HEK293 (cell line): ENCODE data around the gene SLC25A24.

Experiments used
- CTCF ChIA-PET: fragments of 350-600 bp; formaldehyde crosslinking; extraction: SDS; loops from one replicate; lab custom pipeline; 2021; ENCODE audit warnings: antibody characterized with exemption; lab: Yijun Ruan, JAX
- POLR2A ChIA-PET: fragments of 300-600 bp; formaldehyde crosslinking; extraction: SDS; loops from one replicate; lab custom pipeline; 2020; ENCODE audit warnings: antibody characterized with exemption, inconsistent platforms; lab: Yijun Ruan, JAX
- H3K27ac ChIP-seq: fragments of 200-500 bp; sonication (Bioruptor generic); 2 replicates; pipeline ENCODE4 v1.5.1; 2014; ENCODE audit warnings: low read depth, low read length, control low read depth, inconsistent platforms; ENCODE audit errors: extremely low read depth
- H3K36me3 ChIP-seq, 2 experiments: fragments of 200-500 bp in 1 of 2; sonication (Bioruptor generic) in 1 of 2; 1 replicate in 1 of 2; 2 replicates in 1 of 2; pipeline ENCODE4 v1.5.1; 2014 to 2017; ENCODE audit warnings: inconsistent platforms in 2 of 2, low read length in 2 of 2; ENCODE audit not compliant: control insufficient read depth in 2 of 2, insufficient read depth in 1 of 2
- H3K4me1 ChIP-seq: fragments of 200-500 bp; sonication (Bioruptor generic); 2 replicates; pipeline ENCODE4 v1.5.1; 2014; ENCODE audit warnings: mild to moderate bottlenecking, low read length, inconsistent platforms; ENCODE audit not compliant: control insufficient read depth, insufficient read depth
- H3K4me3 ChIP-seq: 2 replicates; pipeline ENCODE4 v1.5.1; 2011; ENCODE audit warnings: low read depth, mild to moderate bottlenecking, control low read depth, low read length, moderate library complexity
- H3K9me3 ChIP-seq: fragments of 200-500 bp; sonication (Bioruptor generic); 2 replicates; pipeline ENCODE4 v1.5.1; 2014; ENCODE audit warnings: low read depth, low read length, inconsistent platforms; ENCODE audit not compliant: control insufficient read depth, insufficient read depth
- BCL11B ChIP-seq: fragments of 450-650 bp; formaldehyde crosslinking; IDR thresholded peaks from 2 replicates; pipeline ENCODE4 v1.5.1; 2016; ENCODE audit warnings: low read depth, missing biosample characterization, missing genetic modification characterization
- KLF10 ChIP-seq: fragments of 450-650 bp; IDR thresholded peaks from 2 replicates; pipeline ENCODE4 v1.5.1; 2018; ENCODE audit warnings: missing biosample characterization, mild to moderate bottlenecking, missing genetic modification characterization
- KLF8 ChIP-seq: fragments of 450-650 bp; formaldehyde crosslinking; IDR thresholded peaks from 2 replicates; pipeline ENCODE4 v1.5.1; 2016; ENCODE audit warnings: missing biosample characterization, missing genetic modification characterization
- PBX3 ChIP-seq: sonication (generic); formaldehyde crosslinking; IDR thresholded peaks from 2 replicates; pipeline ENCODE4 v1.8.1; 2022; ENCODE audit warnings: mild to moderate bottlenecking, moderate library complexity, missing genetic modification reagents
- SCRT2 ChIP-seq: fragments of 450-650 bp; formaldehyde crosslinking; IDR thresholded peaks from 2 replicates; pipeline ENCODE4 v1.5.1; 2016; ENCODE audit warnings: missing biosample characterization, missing genetic modification characterization
- ZBTB17 ChIP-seq: fragments of 450-650 bp; formaldehyde crosslinking; IDR thresholded peaks from 2 replicates; pipeline ENCODE4 v1.5.1; 2016; ENCODE audit warnings: missing biosample characterization, missing genetic modification characterization
- ZBTB8A ChIP-seq: fragments of 450-650 bp; formaldehyde crosslinking; IDR thresholded peaks from 2 replicates; pipeline ENCODE4 v1.5.1; 2016; ENCODE audit warnings: missing biosample characterization, missing genetic modification characterization
- ZFP3 ChIP-seq: fragments of 450-650 bp; formaldehyde crosslinking; IDR thresholded peaks from 2 replicates; pipeline ENCODE4 v1.5.1; 2016; ENCODE audit warnings: low read depth, missing biosample characterization, missing genetic modification characterization
- ZNF133 ChIP-seq: fragments of 450-650 bp; formaldehyde crosslinking; IDR thresholded peaks from 2 replicates; pipeline ENCODE4 v1.5.1; 2016; ENCODE audit warnings: missing biosample characterization, missing genetic modification characterization
- ZNF155 ChIP-seq: fragments of 450-650 bp; formaldehyde crosslinking; IDR thresholded peaks from 2 replicates; pipeline ENCODE4 v1.5.1; 2016; ENCODE audit warnings: missing biosample characterization, missing genetic modification characterization
- ZNF214 ChIP-seq: fragments of 450-650 bp; formaldehyde crosslinking; IDR thresholded peaks from 2 replicates; pipeline ENCODE4 v1.5.1; 2017; ENCODE audit warnings: missing biosample characterization, mild to moderate bottlenecking, missing genetic modification characterization, borderline replicate concordance
- ZNF335 ChIP-seq: fragments of 450-650 bp; formaldehyde crosslinking; conservative IDR thresholded peaks from 2 replicates; pipeline ENCODE4 v1.5.1; 2016; ENCODE audit warnings: missing biosample characterization, missing genetic modification characterization
- ZNF366 ChIP-seq: fragments of 450-650 bp; formaldehyde crosslinking; conservative IDR thresholded peaks from 2 replicates; pipeline ENCODE4 v1.5.1; 2016; ENCODE audit warnings: missing biosample characterization, missing genetic modification characterization
- ZNF548 ChIP-seq: fragments of 450-650 bp; formaldehyde crosslinking; IDR thresholded peaks from 2 replicates; pipeline ENCODE4 v1.5.1; 2016; ENCODE audit warnings: missing biosample characterization, missing genetic modification characterization
- ZNF561 ChIP-seq: fragments of 450-650 bp; IDR thresholded peaks from 2 replicates; pipeline ENCODE4 v1.5.1; 2018; ENCODE audit warnings: missing biosample characterization, missing genetic modification characterization, borderline replicate concordance
- ZNF621 ChIP-seq: fragments of 450-650 bp; formaldehyde crosslinking; IDR thresholded peaks from 2 replicates; pipeline ENCODE4 v1.5.1; 2017; ENCODE audit warnings: missing biosample characterization, missing genetic modification characterization
- ZNF670 ChIP-seq: fragments of 450-650 bp; formaldehyde crosslinking; IDR thresholded peaks from 2 replicates; pipeline ENCODE4 v1.5.1; 2016; ENCODE audit warnings: missing biosample characterization, missing genetic modification characterization, low read depth
- ZNF792 ChIP-seq: fragments of 450-650 bp; formaldehyde crosslinking; IDR thresholded peaks from 2 replicates; pipeline ENCODE4 v1.5.1; 2016; ENCODE audit warnings: missing biosample characterization, missing genetic modification characterization
- ZSCAN5A ChIP-seq: fragments of 450-650 bp; formaldehyde crosslinking; IDR thresholded peaks from 2 replicates; pipeline ENCODE4 v1.5.1; 2016; ENCODE audit warnings: missing biosample characterization, missing genetic modification characterization
- TF ChIP-seq, protein P1 (sequence below): fragments of 450-650 bp; formaldehyde crosslinking; conservative IDR thresholded peaks from 2 replicates; pipeline ENCODE4 v1.5.1; 2016; ENCODE audit warnings: low read depth, missing biosample characterization, missing genetic modification characterization
- TF ChIP-seq, protein P2 (sequence below): fragments of 450-650 bp; formaldehyde crosslinking; IDR thresholded peaks from 2 replicates; pipeline ENCODE4 v1.5.1; 2016; ENCODE audit warnings: missing biosample characterization, missing genetic modification characterization, low read depth
- TF ChIP-seq, protein P3 (sequence below): fragments of 450-650 bp; formaldehyde crosslinking; IDR thresholded peaks from 2 replicates; pipeline ENCODE4 v1.5.1; 2016; ENCODE audit warnings: missing biosample characterization, missing genetic modification characterization
- TF ChIP-seq, protein P4 (sequence below): fragments of 450-650 bp; formaldehyde crosslinking; IDR thresholded peaks from 2 replicates; pipeline ENCODE4 v1.5.1; 2016; ENCODE audit warnings: missing biosample characterization, missing genetic modification characterization

Gene SLC25A24

DNA sequence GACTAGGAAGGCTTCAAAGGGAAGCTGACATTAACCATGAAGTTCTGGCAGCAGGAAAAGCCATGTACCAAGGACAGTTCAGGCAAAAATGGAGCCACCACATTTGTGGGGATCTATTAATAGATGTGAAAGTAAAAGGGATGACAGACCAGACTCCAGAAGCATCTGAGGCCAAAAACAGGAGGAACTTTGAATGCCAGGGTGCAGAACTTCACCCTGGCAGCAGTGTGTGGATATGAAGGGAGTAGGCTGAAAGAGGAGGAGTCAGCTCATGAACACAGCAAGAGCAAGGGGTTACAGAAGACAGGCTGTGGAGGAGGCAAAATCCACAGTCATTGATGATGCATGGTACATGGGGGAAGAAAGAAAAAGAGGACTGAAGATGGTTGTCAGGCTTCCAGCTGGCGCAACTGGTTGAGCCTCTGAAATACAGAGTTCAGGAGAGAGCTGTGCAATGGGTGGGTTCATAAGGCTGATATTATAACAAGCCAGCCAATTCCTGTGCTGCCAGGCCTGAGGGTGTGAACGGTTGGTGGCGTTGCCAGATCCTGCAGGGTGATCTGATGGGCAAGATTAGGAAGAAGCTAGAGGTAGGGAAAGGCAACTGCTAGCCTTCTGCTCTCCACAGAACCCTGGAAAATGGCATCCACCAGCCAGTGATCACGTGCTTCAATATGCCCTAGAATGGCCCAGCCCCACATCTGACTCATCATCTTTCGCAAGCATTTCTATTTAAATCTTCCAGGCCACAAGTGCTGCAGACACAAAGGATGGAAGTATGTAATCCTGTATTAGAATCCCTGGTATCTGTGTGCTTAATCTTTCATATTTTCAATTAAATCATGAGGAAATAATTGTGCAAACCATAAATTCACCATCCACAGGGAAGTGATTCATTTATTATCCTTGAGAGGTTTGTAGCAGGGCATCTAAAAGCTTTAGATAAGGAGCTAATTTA, 81.9 kb downstream of the SLC25A24 start (continued):
- TF ChIP-seq, protein P1, sequence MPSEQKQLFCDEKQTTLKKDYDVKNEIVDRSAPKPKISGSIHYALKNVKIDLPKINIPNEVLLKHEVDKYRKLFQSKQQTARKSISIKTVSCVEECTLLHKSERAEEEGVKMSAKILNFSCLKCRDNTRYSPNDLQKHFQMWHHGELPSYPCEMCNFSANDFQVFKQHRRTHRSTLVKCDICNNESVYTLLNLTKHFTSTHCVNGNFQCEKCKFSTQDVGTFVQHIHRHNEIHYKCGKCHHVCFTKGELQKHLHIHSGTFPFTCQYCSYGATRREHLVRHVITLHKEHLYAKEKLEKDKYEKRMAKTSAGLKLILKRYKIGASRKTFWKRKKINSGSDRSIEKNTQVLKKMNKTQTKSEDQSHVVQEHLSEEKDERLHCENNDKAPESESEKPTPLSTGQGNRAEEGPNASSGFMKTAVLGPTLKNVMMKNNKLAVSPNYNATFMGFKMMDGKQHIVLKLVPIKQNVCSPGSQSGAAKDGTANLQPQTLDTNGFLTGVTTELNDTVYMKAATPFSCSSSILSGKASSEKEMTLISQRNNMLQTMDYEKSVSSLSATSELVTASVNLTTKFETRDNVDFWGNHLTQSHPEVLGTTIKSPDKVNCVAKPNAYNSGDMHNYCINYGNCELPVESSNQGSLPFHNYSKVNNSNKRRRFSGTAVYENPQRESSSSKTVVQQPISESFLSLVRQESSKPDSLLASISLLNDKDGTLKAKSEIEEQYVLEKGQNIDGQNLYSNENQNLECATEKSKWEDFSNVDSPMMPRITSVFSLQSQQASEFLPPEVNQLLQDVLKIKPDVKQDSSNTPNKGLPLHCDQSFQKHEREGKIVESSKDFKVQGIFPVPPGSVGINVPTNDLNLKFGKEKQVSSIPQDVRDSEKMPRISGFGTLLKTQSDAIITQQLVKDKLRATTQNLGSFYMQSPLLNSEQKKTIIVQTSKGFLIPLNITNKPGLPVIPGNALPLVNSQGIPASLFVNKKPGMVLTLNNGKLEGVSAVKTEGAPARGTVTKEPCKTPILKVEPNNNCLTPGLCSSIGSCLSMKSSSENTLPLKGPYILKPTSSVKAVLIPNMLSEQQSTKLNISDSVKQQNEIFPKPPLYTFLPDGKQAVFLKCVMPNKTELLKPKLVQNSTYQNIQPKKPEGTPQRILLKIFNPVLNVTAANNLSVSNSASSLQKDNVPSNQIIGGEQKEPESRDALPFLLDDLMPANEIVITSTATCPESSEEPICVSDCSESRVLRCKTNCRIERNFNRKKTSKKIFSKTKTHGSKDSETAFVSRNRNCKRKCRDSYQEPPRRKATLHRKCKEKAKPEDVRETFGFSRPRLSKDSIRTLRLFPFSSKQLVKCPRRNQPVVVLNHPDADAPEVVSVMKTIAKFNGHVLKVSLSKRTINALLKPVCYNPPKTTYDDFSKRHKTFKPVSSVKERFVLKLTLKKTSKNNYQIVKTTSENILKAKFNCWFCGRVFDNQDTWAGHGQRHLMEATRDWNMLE (tag by site-specific recombination), result peak; percentile 25; the same call in 1 of the 2 replicates
- TF ChIP-seq ZBTB17 (tag by site-specific recombination), result peak; percentile 31; the same call in 1 of the 2 replicates
- TF ChIP-seq, protein P2, sequence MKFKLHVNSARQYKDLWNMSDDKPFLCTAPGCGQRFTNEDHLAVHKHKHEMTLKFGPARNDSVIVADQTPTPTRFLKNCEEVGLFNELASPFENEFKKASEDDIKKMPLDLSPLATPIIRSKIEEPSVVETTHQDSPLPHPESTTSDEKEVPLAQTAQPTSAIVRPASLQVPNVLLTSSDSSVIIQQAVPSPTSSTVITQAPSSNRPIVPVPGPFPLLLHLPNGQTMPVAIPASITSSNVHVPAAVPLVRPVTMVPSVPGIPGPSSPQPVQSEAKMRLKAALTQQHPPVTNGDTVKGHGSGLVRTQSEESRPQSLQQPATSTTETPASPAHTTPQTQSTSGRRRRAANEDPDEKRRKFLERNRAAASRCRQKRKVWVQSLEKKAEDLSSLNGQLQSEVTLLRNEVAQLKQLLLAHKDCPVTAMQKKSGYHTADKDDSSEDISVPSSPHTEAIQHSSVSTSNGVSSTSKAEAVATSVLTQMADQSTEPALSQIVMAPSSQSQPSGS, result no peak
- TF ChIP-seq ZBTB8A (tag by site-specific recombination), result 0 out of 2 replicates have a peak, but pooled peaks have one; percentile 14
- TF ChIP-seq ZNF548 (tag by site-specific recombination), result peak; percentile 54; the same call in 1 of the 2 replicates
- TF ChIP-seq, protein P3, sequence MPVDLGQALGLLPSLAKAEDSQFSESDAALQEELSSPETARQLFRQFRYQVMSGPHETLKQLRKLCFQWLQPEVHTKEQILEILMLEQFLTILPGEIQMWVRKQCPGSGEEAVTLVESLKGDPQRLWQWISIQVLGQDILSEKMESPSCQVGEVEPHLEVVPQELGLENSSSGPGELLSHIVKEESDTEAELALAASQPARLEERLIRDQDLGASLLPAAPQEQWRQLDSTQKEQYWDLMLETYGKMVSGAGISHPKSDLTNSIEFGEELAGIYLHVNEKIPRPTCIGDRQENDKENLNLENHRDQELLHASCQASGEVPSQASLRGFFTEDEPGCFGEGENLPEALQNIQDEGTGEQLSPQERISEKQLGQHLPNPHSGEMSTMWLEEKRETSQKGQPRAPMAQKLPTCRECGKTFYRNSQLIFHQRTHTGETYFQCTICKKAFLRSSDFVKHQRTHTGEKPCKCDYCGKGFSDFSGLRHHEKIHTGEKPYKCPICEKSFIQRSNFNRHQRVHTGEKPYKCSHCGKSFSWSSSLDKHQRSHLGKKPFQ (tag by site-specific recombination), result no peak
- no peak for TF ChIP-seq ZFP3 (tag by site-specific recombination)
- TF ChIP-seq ZNF366, result peak; percentile 52; the same call in 1 of the 2 replicates
- peak; percentile 78 for TF ChIP-seq SCRT2
- TF ChIP-seq ZNF792 (tag by site-specific recombination), result no peak
- peak; percentile 27; the same call in 1 of the 2 replicates for TF ChIP-seq ZNF335 (tag by site-specific recombination)
- no peak for TF ChIP-seq ZNF133 (tag by site-specific recombination)
- TF ChIP-seq ZNF621 (tag by site-specific recombination), result no peak
- TF ChIP-seq, all 188 proteins: peak for 15

DNA sequence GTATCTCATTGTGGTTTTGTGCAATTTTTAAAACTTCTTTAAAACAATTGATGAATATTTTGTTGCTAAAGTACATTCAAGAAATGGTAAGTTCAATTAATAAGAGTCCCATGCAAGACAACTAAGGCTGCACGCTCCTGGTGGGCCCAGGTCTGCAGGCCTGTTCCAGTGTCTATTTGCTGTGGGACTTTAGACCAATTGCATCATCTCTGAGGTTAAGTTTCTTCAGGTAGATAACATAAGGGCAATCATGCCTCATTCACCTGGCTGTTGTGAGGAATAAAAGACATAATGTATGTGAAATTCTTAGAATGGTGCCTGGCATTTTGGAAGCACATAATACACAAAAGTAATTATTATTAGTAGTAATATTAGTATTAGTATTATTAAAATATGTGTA, 82.9 kb downstream of the SLC25A24 start:
- Histone ChIP-seq H3K9me3 (no peaks in the 10 kb centered on the region), H3K4me3 (no peak overlapping the region)
- CTCF ChIA-PET, result interaction anchor here (4.1 kb wide), 1 partner anchor 335 kb away, joined by 28 read pairs; no protein-coding TSS in a partner anchor
- no peak for TF ChIP-seq KLF8 (tag by site-specific recombination)
- no peak for TF ChIP-seq ZNF561 (tag by site-specific recombination)
- no peak for TF ChIP-seq PBX3
- no peak for TF ChIP-seq ZNF155 (tag by site-specific recombination)
- no peak for TF ChIP-seq ZNF670
- no peak for TF ChIP-seq ZSCAN5A (tag by site-specific recombination)
- TF ChIP-seq, protein P4, sequence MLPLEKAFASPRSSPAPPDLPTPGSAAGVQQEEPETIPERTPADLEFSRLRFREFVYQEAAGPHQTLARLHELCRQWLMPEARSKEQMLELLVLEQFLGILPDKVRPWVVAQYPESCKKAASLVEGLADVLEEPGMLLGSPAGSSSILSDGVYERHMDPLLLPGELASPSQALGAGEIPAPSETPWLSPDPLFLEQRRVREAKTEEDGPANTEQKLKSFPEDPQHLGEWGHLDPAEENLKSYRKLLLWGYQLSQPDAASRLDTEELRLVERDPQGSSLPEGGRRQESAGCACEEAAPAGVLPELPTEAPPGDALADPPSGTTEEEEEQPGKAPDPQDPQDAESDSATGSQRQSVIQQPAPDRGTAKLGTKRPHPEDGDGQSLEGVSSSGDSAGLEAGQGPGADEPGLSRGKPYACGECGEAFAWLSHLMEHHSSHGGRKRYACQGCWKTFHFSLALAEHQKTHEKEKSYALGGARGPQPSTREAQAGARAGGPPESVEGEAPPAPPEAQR (tag by site-specific recombination), result no peak
- TF ChIP-seq ZNF214, result no peak
- TF ChIP-seq KLF10 (tag by site-specific recombination), result no peak
- TF ChIP-seq BCL11B (tag by site-specific recombination), result no peak
- TF ChIP-seq ZNF366, result no peak
- no peak for TF ChIP-seq ZBTB8A (tag by site-specific recombination)

More for the DNA sequence above, 82.9 kb downstream of the SLC25A24 start:
- H3K27ac ChIP-seq, result no peak overlapping the region
- no peaks in the 10 kb centered on the region for H3K4me1 ChIP-seq
- POLR2A ChIA-PET, result no interaction called here
- no peaks in the 10 kb centered on the region for H3K36me3 ChIP-seq
